MCF 10A (cell line): ENCODE results near the gene ZCWPW1. TPM values are rescaled to one million over a fixed set of nuclear protein-coding genes. Genes with fewer than 3 reads are reported as not detected.
"Not testable (repeated sequence)": the region's sequence is repeated elsewhere in the genome, so short reads cannot be mapped to it uniquely, and the experiment has no call there.

Experiments
- BruUV-seq: library from RNA; stranded (reverse); fragments of 400-500 nt; replicated peaks from 2 replicates; lab custom pipeline; 2021; lab: Mats Ljungman, UMichigan
- CTCF ChIA-PET: fragments of 300-600 bp; sonication (Branson Sonifier 250); formaldehyde crosslinking; extraction: SDS; loops from one replicate; lab custom pipeline; 2021; ENCODE audit warnings: antibody characterized with exemption, inconsistent platforms; lab: Yijun Ruan, JAX
- POLR2A ChIA-PET: fragments of 300-600, 350-650 bp; sonication (Branson Sonifier 250); formaldehyde crosslinking; extraction: SDS; loops from one replicate; lab custom pipeline; 2020; ENCODE audit warnings: antibody characterized with exemption, inconsistent platforms; lab: Yijun Ruan, JAX
- DNase-seq: peaks from one replicate; pipeline ENCODE4 v3.0.0-alpha.2; 2018; ENCODE audit not compliant: unreplicated experiment
- H3K27ac Mint-ChIP-seq: one replicate; pipeline ENCODE4 v1.8.0; 2022; ENCODE audit warnings: mild to moderate bottlenecking, low read depth, mixed read lengths; ENCODE audit not compliant: unreplicated experiment
- H3K27me3 Mint-ChIP-seq: one replicate; pipeline ENCODE4 v1.8.0; 2022; ENCODE audit warnings: mixed read lengths; ENCODE audit not compliant: insufficient read depth, unreplicated experiment
- H3K36me3 Mint-ChIP-seq: one replicate; pipeline ENCODE4 v1.8.0; 2022; ENCODE audit warnings: mild to moderate bottlenecking, moderate library complexity, mixed read lengths; ENCODE audit not compliant: insufficient read depth, unreplicated experiment
- H3K4me1 Mint-ChIP-seq: one replicate; pipeline ENCODE4 v1.8.0; 2022; ENCODE audit warnings: mixed read lengths; ENCODE audit not compliant: insufficient read depth, unreplicated experiment
- H3K4me3 Mint-ChIP-seq: one replicate; pipeline ENCODE4 v1.8.0; 2022; ENCODE audit warnings: mild to moderate bottlenecking, moderate library complexity, mixed read lengths; ENCODE audit not compliant: unreplicated experiment
- H3K9me3 Mint-ChIP-seq: one replicate; pipeline ENCODE4 v1.8.0; 2022; ENCODE audit warnings: mixed read lengths; ENCODE audit not compliant: unreplicated experiment
- CTCF ChIP-seq: fragments of 200-600 bp; IDR thresholded peaks from one replicate; pipeline ENCODE4 v1.8.0; 2022; ENCODE audit warnings: antibody characterized with exemption, mild to moderate bottlenecking; ENCODE audit not compliant: unreplicated experiment
- intact Hi-C: fragments of 100-400 bp; cut with micrococcal nuclease; formaldehyde crosslinking; loops from 2 replicates; pipeline ENCODE4 v1.14.1; 2022
- total RNA-seq: library from RNA; stranded (reverse); gene quantifications from 2 replicates; pipeline ENCODE4 v1.2.3, GENCODE V29; 2022

The ZCWPW1 gene
- total RNA-seq, 1 experiment from 2014 or later = 6.5 TPM

DNA sequence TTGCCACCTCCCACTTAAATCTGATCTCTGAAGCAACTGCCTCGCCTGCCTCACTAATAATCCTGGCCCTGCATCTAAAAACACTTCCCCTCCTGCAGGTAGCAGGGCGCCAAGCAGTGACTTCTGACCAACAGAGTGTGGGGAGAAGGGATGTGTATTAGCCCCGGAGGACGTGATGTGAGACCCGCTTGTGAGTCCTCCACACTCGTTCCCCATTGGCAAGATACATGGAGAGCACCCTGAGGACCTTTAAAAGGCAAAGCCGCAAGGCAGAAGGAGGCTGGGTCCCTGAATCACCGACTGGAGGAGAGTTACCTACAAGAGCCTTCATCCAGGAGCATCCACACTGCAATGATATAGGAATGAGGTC lies 61.3 kb downstream of the ZCWPW1 start:
- Mint-ChIP-seq H3K27ac (no peak overlapping the region), H3K4me3 (no peak overlapping the region), H3K4me1 (no peaks in the 10 kb centered on the region), H3K27me3 (no peaks in the 10 kb centered on the region), H3K36me3 (peaks cover 26% of the 10 kb centered on the region), H3K9me3 (no peaks in the 10 kb centered on the region)
- POLR2A ChIA-PET = no interaction called here
- BruUV-seq = no TSS peak
- CTCF ChIA-PET = no interaction called here
- intact Hi-C loops = no loop called here
- no peak for DNase-seq
- no peak for TF ChIP-seq CTCF

GRCh38 chr7:100366411-100367250 lies 61.9 kb downstream of the ZCWPW1 start:
- Mint-ChIP-seq H3K27me3 (no peaks in the 10 kb centered on the region), H3K27ac (no peak overlapping the region), H3K4me3 (no peak overlapping the region), H3K9me3 (no peaks in the 10 kb centered on the region), H3K36me3 (peaks cover 29% of the 10 kb centered on the region), H3K4me1 (no peaks in the 10 kb centered on the region)
- BruUV-seq = no TSS peak
- intact Hi-C loops = no loop called here
- no peak for DNase-seq
- CTCF ChIA-PET = no interaction called here
- TF ChIP-seq CTCF = no peak
- POLR2A ChIA-PET = interaction anchor here (1.0 kb wide), 1 partner anchor 15 kb away, joined by 3 read pairs; no protein-coding TSS in a partner anchor

GRCh38 chr7:100365998-100366367 lies 62.5 kb downstream of the ZCWPW1 start:
- DNase-seq, H3K27me3 Mint-ChIP-seq, H3K4me1 Mint-ChIP-seq, CTCF ChIA-PET, intact Hi-C loops, H3K9me3 Mint-ChIP-seq, BruUV-seq, H3K27ac Mint-ChIP-seq, H3K4me3 Mint-ChIP-seq: not testable (repeated sequence)
- POLR2A ChIA-PET = interaction anchor here (1.0 kb wide), 1 partner anchor 16 kb away, joined by 3 read pairs; no protein-coding TSS in a partner anchor
- H3K36me3 Mint-ChIP-seq = peaks cover 31% of the 10 kb centered on the region

- Mint-ChIP-seq H3K27ac (no peak overlapping the region), H3K4me1 (no peaks in the 10 kb centered on the region), H3K27me3 (no peaks in the 10 kb centered on the region), H3K9me3 (no peaks in the 10 kb centered on the region), H3K36me3 (peaks cover 46% of the 10 kb centered on the region), H3K4me3 (no peak overlapping the region)
- DNase-seq = no peak
- CTCF ChIA-PET = no interaction called here
- TF ChIP-seq CTCF = no peak
- intact Hi-C loops = no loop called here
- no TSS peak for BruUV-seq
- POLR2A ChIA-PET = interaction anchor here (0.7 kb wide), 1 partner anchor 65 kb away, joined by 3 read pairs; no protein-coding TSS in a partner anchor
Observed at GRCh38 chr7:100364480-100364879, 64.0 kb downstream of the ZCWPW1 start.

GRCh38 chr7:100363797-100364196 lies 64.7 kb downstream of the ZCWPW1 start:
- POLR2A ChIA-PET, DNase-seq, H3K4me3 Mint-ChIP-seq, H3K9me3 Mint-ChIP-seq, H3K4me1 Mint-ChIP-seq, intact Hi-C loops, H3K27ac Mint-ChIP-seq, CTCF ChIA-PET, H3K27me3 Mint-ChIP-seq, BruUV-seq: not testable (repeated sequence)
- H3K36me3 Mint-ChIP-seq = peaks cover 53% of the 10 kb centered on the region
